ENCODE results near the gene ADA.
A peak's percentile ranks its signal among the peaks of the same experiment; 100 is the strongest.

The ADA gene

GRCh38 chr20:44587035-44587980 lies 64.2 kb downstream of the ADA start:
- TF ChIP-seq CTCF (IDR thresholded peaks at IDR 0.05; ENCODE audit: low read length, missing control alignments) = no peak
- H3K4me3 ChIP-seq (replicated peaks; ENCODE audit: low read depth, low read length) = no peak overlapping the region
- no peak for DNase-seq (ENCODE audit: low read depth)

GRCh38 chr20:44586289-44586911 lies 65.1 kb downstream of the ADA start:
- DNase-seq (ENCODE audit: low read depth) = no peak
- no peak overlapping the region for H3K4me3 ChIP-seq (replicated peaks; ENCODE audit: low read depth, low read length)
- no peak for TF ChIP-seq CTCF (IDR thresholded peaks at IDR 0.05; ENCODE audit: low read length, missing control alignments)

- no peak overlapping the region for H3K4me3 ChIP-seq (replicated peaks; ENCODE audit: low read depth, low read length)
Measured at GRCh38 chr20:44585057-44585963, 66.2 kb downstream of the ADA start.

GRCh38 chr20:44584162-44584561 lies 67.3 kb downstream of the ADA start:
- DNase-seq (ENCODE audit: low read depth) = no peak
- TF ChIP-seq CTCF (IDR thresholded peaks at IDR 0.05; ENCODE audit: low read length, missing control alignments) = no peak
- H3K4me3 ChIP-seq (replicated peaks; ENCODE audit: low read depth, low read length) = peak overlapping the region; percentile 61

More at GRCh38 chr20:44585057-44585963, 66.2 kb downstream of the ADA start:
- no peak for TF ChIP-seq CTCF (IDR thresholded peaks at IDR 0.05; ENCODE audit: low read length, missing control alignments)
- DNase-seq (ENCODE audit: low read depth) = no peak

- no peak for DNase-seq (ENCODE audit: low read depth)
- no peak for TF ChIP-seq CTCF (IDR thresholded peaks at IDR 0.05; ENCODE audit: low read length, missing control alignments)
- peak overlapping the region; percentile 61 for H3K4me3 ChIP-seq (replicated peaks; ENCODE audit: low read depth, low read length)
Measured at GRCh38 chr20:44583157-44583556, 68.3 kb downstream of the ADA start.

- H3K4me3 ChIP-seq (replicated peaks; ENCODE audit: low read depth, low read length) = peak within 1 kb of the TSS; percentile 61
- TF ChIP-seq CTCF (IDR thresholded peaks at IDR 0.05; ENCODE audit: low read length, missing control alignments) = no peak
- peak; percentile 93 for DNase-seq (ENCODE audit: low read depth)
Measured at GRCh38 chr20:44582311-44583025, 69.0 kb downstream of the ADA start, which contains the start of gene PKIG. TSS of gene PKIG (plus strand) at chr20:44582579. CDS start at chr20:44614557, 31,978 bp downstream.
